A673 (cell line): Measurements from ENCODE around the gene SPRR2A. TPM values are rescaled to one million over a fixed set of nuclear protein-coding genes. Genes with fewer than 3 reads are reported as not detected.

Experiments used
- BruUV-seq: library from RNA; stranded (reverse); fragments of 400-500 nt; replicated peaks from 2 replicates; lab custom pipeline; 2021; lab: Mats Ljungman, UMichigan
- CTCF ChIA-PET: fragments of 300-600 bp; sonication (Branson Sonifier 250); formaldehyde crosslinking; loops from one replicate; lab custom pipeline; 2022; ENCODE audit warnings: antibody characterized with exemption; lab: Charles Lee
- POLR2A ChIA-PET: fragments of 300-600 bp; sonication (Branson Sonifier 250); formaldehyde crosslinking; loops from one replicate; lab custom pipeline; 2022; ENCODE audit warnings: antibody characterized with exemption; ENCODE audit not compliant: low non-redundant PET; lab: Charles Lee
- DNase-seq: peaks from one replicate; pipeline ENCODE4 v3.0.0-alpha.2; 2015; ENCODE audit warnings: low spot score
- H3K27ac ChIP-seq: fragments of 200-600 bp; sonication (generic); 2 replicates; pipeline ENCODE4 v1.5.1; 2016; ENCODE audit warnings: mixed run types, low read depth, mild to moderate bottlenecking, mixed read lengths, antibody characterized with exemption, low read length; ENCODE audit not compliant: poor library complexity, severe bottlenecking
- H3K27me3 ChIP-seq: fragments of 200-600 bp; sonication (generic); replicated peaks from 2 replicates; pipeline ENCODE4 v1.6.1; 2017; ENCODE audit warnings: mixed run types, low read depth, mild to moderate bottlenecking, mixed read lengths, antibody characterized with exemption, low read length; ENCODE audit not compliant: insufficient read depth, poor library complexity
- H3K36me3 ChIP-seq: fragments of 200-600 bp; sonication (generic); 2 replicates; pipeline ENCODE4 v1.6.1; 2016; ENCODE audit warnings: mixed run types, mild to moderate bottlenecking, mixed read lengths, antibody characterized with exemption, low read length; ENCODE audit not compliant: insufficient read depth, poor library complexity, severe bottlenecking
- H3K4me1 ChIP-seq: fragments of 200-600 bp; sonication (generic); 2 replicates; pipeline ENCODE4 v1.6.1; 2017; ENCODE audit warnings: mixed run types, mild to moderate bottlenecking, mixed read lengths, antibody characterized with exemption, low read length; ENCODE audit not compliant: insufficient read depth, poor library complexity, severe bottlenecking
- H3K4me3 ChIP-seq: fragments of 200-600 bp; sonication (generic); 2 replicates; pipeline ENCODE4 v1.5.1; 2016; ENCODE audit warnings: low read depth, mixed run types, mild to moderate bottlenecking, mixed read lengths, low read length; ENCODE audit not compliant: poor library complexity, severe bottlenecking
- H3K9me3 ChIP-seq: fragments of 200-600 bp; sonication (generic); 2 replicates; pipeline ENCODE4 v1.6.1; 2016; ENCODE audit warnings: mixed run types, low read depth, mild to moderate bottlenecking, mixed read lengths, antibody characterized with exemption, low read length; ENCODE audit not compliant: poor library complexity, severe bottlenecking
- CTCF ChIP-seq: fragments of 300-800, 200-600 bp; sonication (generic); conservative IDR thresholded peaks from 2 replicates; pipeline ENCODE4 v1.5.1; 2017; ENCODE audit warnings: low read depth, mild to moderate bottlenecking, antibody characterized with exemption, low read length, moderate library complexity, mixed read lengths
- EZH2 ChIP-seq: fragments of 200-600 bp; sonication (generic); IDR thresholded peaks from 2 replicates; pipeline ENCODE4 v1.6.1; 2017; ENCODE audit warnings: borderline replicate concordance, low read depth, mild to moderate bottlenecking, mixed read lengths, antibody characterized with exemption, low read length; ENCODE audit not compliant: poor library complexity, severe bottlenecking
- intact Hi-C: fragments of 100-400 bp; cut with micrococcal nuclease; formaldehyde crosslinking; loops from one replicate; pipeline ENCODE4 v1.10.0; 2022; ENCODE audit not compliant: unreplicated experiment
- total RNA-seq: library from RNA; stranded (reverse); gene quantifications from 2 replicates; pipeline ENCODE4 v1.2.3, GENCODE V29; 2021

Gene SPRR2A
- total RNA-seq, 1 experiment from 2014 or later = not detected

- H3K27ac ChIP-seq = no peak overlapping the region
- H3K27me3 ChIP-seq = peaks cover 32% of the 10 kb centered on the region
- TF ChIP-seq CTCF (no peak), EZH2 (no peak)
- H3K4me3 ChIP-seq = no peak overlapping the region
- ChIA-PET POLR2A (no interaction called here), CTCF (no interaction called here)
- H3K9me3 ChIP-seq = no peaks in the 10 kb centered on the region
- intact Hi-C loops = no loop called here
- H3K36me3 ChIP-seq = no peaks in the 10 kb centered on the region
- no peak for DNase-seq
- H3K4me1 ChIP-seq = no peaks in the 10 kb centered on the region
- no TSS peak for BruUV-seq
Observed at GRCh38 chr1:153095764-153096163, 38.5 kb upstream of the SPRR2A start.

- TF ChIP-seq CTCF (no peak), EZH2 (no peak)
- DNase-seq = no peak
- Histone ChIP-seq H3K4me3 (no peak within 1 kb of the TSS), H3K36me3 (no peaks in the 10 kb centered on the region), H3K27ac (no peak within 1 kb of the TSS), H3K9me3 (no peaks in the 10 kb centered on the region), H3K27me3 (peaks cover 25% of the 10 kb centered on the region), H3K4me1 (no peaks in the 10 kb centered on the region)
- POLR2A ChIA-PET = no interaction called here
- CTCF ChIA-PET = no interaction called here
- intact Hi-C loops = no loop called here
- BruUV-seq = no TSS peak
Observed at GRCh38 chr1:153094426-153094825, 37.1 kb upstream of the SPRR2A start, which contains the start of gene SPRR2E. Gene SPRR2E (minus strand): TSS chr1:153094526. CDS start chr1:153093751, 775 bp downstream.

DNA sequence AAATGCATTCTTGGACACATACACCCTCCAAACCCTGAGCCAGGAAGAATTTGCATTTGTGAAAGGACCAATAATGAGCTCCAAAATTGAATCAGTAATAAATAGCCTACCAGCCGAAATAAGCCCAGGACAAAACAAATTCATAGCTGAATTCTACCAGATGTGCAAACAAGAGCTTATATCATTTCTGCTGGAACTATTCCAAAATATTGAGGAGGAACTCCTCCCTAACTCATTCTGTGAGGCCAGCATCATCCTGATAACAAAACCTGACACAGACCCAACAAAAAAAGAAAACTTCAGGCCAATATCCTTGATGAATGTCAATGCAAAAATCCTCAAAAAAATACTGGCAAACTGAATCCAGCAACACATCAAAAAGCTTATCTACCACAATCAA, 30.3 kb upstream of the SPRR2A start:
- no TSS peak for BruUV-seq
- H3K36me3 ChIP-seq = no peaks in the 10 kb centered on the region
- no peaks in the 10 kb centered on the region for H3K4me1 ChIP-seq
- CTCF ChIA-PET = no interaction called here
- POLR2A ChIA-PET = no interaction called here
- TF ChIP-seq EZH2 (no peak), CTCF (no peak)
- no peaks in the 10 kb centered on the region for H3K9me3 ChIP-seq
- H3K27me3 ChIP-seq = peaks cover 30% of the 10 kb centered on the region
- no peak overlapping the region for H3K27ac ChIP-seq
- intact Hi-C loops = no loop called here
- no peak overlapping the region for H3K4me3 ChIP-seq
- DNase-seq = no peak
